Uterus (tissue), 2 donors: ENCODE measurements around the gene CNTN2.

Experiments used
- CTCF ChIP-seq, 4 experiments: fragments of 200-600 bp in 2 of 4; fragments of 450-650 bp in 2 of 4; sonication (generic) in 2 of 4; IDR thresholded peaks; one replicate each; pipeline ENCODE4 v1.5.1; 2016 to 2019; ENCODE audit warnings: antibody characterized with exemption in 4 of 4, mild to moderate bottlenecking in 2 of 4, moderate library complexity in 1 of 4
- POLR2A ChIP-seq, 2 donors: fragments of 450-650 bp; IDR thresholded peaks; one replicate each; pipeline ENCODE4 v1.6.1; 2016; ENCODE audit warnings: antibody characterized with exemption in 2 of 2, mild to moderate bottlenecking in 1 of 2, moderate library complexity in 1 of 2

GRCh38 chr1:205045146-205045545 is 2.1 kb downstream of the CNTN2 start:
- TF ChIP-seq CTCF (IDR thresholded peaks at IDR 0.05) (no peak), POLR2A (IDR thresholded peaks at IDR 0.05) (no peak)
